ACHN (cell line): ENCODE measurements around the gene ZNF530.
A peak's percentile ranks its signal among the peaks of the same experiment; 100 is the strongest.

Source experiments
- DNase-seq: peaks from one replicate; pipeline ENCODE4 v3.0.0-alpha.2; 2015
- in situ Hi-C: cut with HindIII; loops from 2 replicates; pipeline ENCODE4 v1.10.0; 2017; ENCODE audit warnings: low sequenced_read_pairs, low pct_ligation_motif_present, low pct_unique_long_range_greater_than_20kb

Gene ZNF530

DNA sequence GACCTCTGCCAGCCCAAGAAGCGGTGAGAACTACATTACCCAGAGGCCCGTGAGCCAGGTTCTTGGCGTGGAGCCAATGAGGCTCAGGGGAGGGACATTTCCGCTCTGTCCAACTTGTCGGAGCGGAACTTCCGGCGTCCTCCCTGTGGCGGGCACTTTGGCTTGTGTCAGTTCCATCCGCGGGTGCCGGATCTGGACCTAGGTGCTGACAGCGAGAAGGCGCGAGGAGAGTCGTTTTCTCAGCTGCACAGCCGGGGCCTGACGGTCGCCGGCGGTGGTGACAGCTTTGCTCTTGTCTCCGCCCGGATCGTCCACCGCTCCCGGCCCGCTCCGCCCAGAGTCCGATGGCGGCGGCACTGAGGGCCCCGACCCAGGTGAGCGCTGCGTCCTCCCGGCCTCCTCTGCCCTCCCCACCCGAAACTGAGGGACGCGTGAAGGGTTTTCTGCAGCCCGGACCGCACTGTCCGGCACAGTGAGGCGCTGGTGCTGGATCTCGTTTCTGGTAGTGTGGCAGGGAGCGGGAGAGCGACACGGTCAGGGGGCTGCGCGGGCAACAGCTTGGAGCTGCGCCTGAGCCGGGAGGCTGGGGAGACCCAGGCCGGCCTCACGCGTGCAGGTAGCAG, at the start of gene ZNF530:
Gene ZNF530, plus strand, starts transcription at position 125 of the 623 bp plus-strand sequence. CDS start 4,461 bp downstream, outside the sequence.
- peak; percentile 84 for DNase-seq
- in situ Hi-C loops = no loop called here

DNA sequence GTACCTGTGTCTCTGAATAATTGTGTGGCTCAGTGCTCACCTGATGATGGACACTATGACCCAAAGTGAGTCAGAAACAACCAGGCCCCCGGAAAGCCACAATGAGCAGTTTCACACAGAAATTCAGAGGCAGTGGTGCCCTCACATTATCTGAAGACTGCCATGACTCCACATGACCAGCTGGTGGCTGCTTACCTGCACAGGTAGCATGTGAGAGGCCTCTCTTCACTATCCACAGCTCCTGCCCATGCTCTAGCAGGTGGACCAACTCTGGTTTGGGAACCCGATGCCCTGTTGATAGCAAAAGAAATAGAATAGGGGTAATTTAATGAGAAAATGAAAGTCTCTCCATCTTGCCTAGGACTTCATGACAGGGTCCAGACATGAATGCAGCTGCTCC, 47.3 kb upstream of the ZNF530 start:
- no peak for DNase-seq
- in situ Hi-C loops = no loop called here

DNA sequence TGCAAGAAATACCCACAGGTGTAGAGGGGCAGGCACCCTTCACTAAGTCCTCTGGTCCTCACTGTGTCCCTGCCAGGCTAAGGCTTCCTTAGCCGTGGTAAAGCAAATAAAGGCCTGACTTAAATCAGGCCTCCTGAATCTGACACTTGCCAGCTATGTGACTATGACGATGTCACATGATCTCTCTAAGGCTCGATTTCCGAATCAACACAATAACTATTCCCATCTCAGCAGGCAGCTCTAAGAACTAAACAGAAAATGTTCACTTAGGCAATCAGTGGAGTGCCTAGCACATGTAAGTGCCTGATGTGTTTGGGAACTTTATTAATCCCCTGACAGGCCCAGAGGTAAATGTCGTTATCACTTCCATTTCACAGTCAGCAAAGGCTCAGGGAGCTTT, 42.0 kb upstream of the ZNF530 start:
- in situ Hi-C loops = no loop called here
- no peak for DNase-seq

DNA sequence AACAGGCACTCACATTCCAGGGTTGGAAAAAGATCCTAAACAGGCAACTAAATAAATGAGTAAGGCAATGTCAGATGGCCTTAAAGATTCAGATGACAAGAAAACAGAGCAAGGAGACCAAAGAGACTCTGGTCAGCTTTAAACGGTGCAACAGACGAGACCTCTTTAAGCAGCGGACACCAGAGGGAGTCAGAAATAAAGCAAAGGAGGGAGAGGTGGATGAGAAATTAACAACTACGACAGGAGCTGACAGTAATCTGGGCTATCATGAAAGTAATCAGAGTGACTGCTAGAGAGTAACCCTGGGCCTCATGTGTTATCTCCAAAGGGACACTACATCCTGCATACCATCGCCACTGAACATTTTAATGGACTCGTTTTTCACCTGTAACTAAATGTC, 41.2 kb upstream of the ZNF530 start:
- in situ Hi-C loops = no loop called here
- DNase-seq = no peak

DNA sequence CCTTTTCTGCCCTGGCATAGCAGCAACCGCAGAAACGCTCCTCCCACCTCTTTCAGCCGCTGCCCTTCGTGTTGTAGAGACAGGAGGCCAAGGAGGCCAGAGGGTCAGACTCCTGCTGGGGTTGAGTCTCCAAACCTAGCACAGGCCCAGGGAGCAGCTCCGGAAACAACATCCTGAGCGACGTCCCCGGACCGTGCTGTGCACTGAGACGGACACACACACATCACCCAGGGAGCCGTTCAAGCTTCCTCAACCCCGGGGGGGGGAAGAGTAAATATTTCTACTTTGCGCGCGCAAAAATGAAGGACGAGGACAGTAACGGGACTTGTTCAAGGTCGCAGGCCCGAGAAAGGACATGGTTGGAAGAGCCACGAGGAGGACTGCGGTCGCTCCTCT, 40.7 kb upstream of the ZNF530 start:
- DNase-seq = no peak
- in situ Hi-C loops = no loop called here

DNA sequence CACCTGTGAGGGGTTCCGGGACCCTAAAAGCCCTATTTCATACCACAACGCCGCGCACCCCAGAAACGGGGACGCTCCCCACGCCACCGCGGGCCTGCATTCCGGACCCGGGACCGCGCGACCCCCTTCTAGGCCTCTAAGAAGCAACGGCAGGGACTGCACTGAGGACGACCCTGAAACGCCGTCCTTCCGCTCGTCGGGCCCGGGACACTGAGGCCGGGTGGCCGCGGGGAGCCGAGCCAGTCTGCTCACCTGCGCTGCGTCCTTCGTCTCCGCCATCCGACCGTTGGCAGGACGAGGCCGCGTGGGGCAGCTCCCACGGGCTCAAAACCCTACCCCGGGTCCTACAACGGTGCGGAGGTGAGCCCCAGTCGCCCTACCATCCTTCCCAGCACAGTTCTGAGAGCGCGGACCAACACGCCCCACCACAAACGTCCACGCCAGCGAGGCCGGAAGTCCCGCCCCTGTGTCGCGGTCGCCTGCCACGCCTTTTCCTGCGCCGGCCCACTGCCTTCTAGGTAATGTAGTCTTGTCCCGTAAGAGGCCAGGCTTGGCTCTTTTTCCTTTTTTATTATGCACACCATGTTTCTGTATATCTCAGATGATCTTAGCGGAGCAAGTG, 40.2 kb upstream of the ZNF530 start, which contains the start of gene ZNF550:
Gene ZNF550, minus strand, starts transcription at position 460 of the 622 bp plus-strand sequence. Its CDS starts 181 bp downstream, at position 279.
- in situ Hi-C loops = no loop called here
- DNase-seq = peak; percentile 55

DNA sequence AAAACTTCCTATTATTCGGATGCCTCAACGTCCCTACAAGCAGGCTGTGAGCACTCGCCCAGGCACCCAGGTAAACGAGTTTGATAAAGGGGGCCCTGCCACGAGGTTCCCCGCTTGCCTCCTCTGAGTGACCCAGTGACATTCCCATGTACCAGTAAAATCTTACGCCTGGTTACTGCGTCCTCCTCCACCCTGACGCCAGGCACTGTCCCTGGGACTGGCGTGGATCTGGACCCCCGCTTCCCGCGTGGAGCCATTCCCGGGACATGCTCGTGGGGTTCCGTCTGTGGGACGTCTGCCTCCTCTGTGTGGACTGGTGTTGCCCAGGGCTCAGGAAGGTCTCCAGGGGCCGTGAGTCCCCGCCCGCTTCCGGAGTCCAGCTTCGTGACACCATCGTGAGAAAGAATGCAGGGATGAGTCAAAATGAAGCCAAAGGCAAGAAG, 39.6 kb upstream of the ZNF530 start:
- peak; percentile 17 for DNase-seq
- in situ Hi-C loops = no loop called here

DNA sequence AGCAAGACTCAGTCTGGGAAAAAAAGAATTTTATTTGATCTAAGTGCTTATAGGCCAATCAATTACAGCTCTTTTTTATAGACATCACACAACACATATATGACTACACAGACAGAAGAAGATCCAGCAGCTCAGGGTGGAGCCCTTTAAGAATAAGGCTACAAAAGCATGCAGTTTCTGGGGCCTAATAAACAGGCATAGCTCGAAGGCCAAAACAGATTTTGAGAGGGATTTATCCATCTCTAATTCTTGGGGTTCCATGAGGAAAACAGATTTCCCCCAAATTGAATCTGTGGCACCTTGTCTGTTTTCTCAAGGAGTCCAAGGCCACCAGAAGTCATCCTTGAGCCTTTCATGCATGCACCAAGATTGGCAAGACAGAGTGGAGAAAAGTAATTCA, 36.1 kb upstream of the ZNF530 start:
- no peak for DNase-seq
- in situ Hi-C loops = no loop called here

DNA sequence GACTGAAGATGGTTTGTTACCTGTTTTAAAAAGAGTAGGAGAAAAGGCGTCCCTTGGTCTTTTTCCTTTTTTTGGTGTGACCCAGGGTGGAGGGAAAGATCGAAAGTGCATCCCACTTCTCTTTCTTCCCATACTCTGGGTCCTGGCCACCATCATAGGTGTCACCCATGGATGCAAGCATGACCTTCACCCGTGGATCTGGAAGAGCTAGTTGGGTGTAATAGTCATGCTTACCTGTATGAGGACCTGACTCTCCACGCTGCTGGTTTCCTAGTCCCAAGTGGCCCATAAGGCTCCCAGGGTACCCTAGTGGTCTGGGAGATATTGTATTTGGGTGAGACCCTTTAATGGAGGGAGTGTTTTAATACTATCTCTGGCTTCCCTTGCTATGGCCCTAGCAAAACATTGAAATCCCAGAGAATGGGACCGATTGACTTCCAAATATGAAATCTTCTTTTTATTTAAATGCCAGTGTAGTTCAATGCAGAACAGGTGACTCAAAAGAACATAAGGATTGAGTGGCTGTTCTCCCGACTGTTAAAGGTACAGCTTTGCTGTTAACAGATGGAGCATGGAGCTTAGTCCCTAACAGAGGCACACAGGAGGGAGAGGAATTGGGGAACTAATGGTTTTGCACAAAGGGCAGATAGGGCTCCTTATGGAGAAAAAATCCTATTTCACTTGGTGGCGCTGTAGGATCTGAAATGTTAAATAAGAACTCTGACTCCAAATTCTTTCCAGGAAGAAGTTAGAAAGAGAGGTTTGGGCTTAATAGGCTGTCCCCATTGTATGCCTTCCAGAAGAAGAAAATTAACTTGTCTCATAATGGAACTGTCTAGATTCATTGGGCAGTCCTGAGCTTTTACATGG, 33.1 kb upstream of the ZNF530 start:
- DNase-seq = peak; percentile 29
- in situ Hi-C loops = no loop called here

DNA sequence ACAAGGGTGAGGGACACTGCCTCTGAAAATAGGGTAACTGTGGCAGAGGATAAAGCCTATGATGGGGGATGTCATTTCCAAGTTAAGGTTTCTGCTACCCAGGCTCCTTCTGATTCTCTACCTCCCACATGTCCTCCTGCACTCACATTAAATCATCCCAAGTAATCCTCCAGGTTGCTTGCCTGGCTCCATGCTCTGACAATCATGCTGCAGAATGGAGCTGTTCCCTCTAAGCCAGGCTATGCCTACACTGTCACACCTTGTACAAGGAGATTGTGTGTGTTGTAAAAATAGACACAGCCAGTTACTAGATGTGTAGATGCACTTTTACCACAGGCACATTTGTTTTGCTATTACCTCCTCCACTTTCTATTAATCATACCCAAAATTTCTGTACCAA, 29.0 kb upstream of the ZNF530 start:
- DNase-seq = no peak
- in situ Hi-C loops = no loop called here

DNA sequence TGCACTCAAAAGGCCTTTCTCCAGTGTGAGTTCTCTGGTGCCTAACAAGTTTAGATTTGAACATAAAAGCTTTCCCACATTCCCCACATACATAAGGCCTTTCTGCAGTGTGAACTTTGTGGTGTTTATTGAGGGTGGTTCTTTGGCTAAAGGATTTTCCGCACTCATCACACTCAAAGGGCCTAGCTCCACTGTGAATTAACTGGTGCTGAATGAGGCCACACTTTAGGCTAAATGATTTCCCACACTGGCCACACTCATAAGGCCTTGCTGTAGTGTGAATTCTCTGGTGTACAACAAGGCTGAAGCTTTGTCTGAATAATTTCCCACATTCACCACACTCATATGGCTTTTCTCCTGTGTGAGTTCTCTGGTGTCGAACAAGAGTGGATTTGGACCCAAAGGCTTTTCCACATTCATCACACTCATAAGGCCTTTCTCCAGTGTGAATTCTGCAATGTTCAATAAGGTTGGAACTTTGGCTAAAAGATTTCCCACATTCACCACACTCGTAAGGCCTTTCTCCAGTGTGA, 27.2 kb upstream of the ZNF530 start:
- DNase-seq = no peak
- in situ Hi-C loops = no loop called here

DNA sequence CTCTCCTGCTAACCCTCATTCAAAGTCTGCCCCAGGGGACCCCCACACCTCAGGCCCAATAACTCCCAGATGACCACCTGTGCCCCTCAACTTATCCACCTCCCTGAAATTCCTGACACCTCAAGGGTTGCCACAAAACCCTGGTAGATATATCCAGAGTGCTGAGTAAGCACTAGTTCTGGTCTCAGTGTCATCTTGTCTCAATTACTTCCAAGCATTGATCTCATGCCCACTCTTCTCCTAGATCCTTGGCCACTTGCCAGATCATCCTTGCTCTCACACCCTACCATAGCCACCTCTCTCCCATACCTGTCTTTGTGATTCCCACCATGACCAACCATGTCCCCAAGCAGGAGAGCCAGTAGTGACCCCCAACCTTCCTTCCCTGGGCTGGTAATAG, 23.0 kb upstream of the ZNF530 start:
- in situ Hi-C loops = no loop called here
- DNase-seq = no peak

DNA sequence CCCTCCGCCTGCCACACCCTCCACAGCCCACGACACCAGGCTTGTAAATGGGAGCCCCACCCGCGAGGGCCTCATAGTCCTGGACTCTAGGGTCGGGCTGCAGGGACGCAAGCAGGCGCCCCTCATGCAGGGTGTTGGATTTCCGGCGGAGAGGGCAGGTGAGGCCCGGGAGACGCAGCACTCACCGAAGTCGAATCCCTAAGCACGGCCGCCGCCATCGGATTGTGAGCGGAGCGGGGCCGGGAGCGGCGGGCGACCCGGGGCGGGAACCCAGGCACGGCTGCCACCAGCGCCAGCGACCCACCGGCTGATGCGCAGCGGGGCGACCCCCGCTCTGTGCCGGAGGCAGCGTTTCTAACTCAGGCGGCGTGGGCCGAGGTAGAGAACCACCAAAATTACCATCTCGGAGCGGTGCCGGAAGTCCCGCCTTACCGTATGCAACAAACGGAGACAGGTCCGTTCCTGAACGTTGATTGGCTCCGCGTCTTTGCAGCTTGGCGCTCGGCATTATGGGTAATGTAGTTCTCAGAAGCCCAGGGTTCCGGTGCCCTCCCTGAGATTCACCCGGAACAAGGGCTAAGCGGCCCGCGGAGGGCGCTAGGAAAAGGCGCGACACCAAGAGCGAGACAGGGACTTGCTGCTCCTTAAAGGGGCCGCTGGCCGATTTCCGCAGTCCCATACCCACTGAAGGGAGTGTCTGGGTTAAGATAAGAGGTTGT, 21.0 kb upstream of the ZNF530 start, which contains the start of gene ZNF416:
Gene ZNF416, minus strand, starts transcription at position 425 of the 719 bp plus-strand sequence. Its CDS starts 207 bp downstream, at position 218.
- in situ Hi-C loops = no loop called here
- peak; percentile 96 for DNase-seq

DNA sequence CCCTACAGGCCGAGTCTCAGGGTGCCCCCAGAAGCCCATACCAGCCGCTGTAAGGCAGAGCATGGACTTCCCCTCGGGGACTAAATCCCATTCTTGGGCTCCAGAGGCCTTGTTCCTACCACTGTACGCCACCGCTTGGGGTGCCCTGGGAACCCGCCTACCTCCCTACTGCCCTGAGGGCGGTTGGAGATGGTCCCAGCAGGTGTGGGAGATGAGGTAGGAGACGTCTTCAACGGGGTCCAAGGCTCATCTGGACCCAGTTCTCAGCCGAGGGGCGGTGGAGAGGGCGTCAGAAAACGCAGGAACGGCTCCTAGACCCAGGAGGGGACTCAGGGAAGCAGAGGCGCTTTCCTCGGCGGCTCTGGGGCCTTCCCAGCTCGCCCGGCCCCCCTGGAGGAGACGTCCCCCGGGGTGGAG, 16.6 kb upstream of the ZNF530 start:
- in situ Hi-C loops = no loop called here
- DNase-seq = no peak

DNA sequence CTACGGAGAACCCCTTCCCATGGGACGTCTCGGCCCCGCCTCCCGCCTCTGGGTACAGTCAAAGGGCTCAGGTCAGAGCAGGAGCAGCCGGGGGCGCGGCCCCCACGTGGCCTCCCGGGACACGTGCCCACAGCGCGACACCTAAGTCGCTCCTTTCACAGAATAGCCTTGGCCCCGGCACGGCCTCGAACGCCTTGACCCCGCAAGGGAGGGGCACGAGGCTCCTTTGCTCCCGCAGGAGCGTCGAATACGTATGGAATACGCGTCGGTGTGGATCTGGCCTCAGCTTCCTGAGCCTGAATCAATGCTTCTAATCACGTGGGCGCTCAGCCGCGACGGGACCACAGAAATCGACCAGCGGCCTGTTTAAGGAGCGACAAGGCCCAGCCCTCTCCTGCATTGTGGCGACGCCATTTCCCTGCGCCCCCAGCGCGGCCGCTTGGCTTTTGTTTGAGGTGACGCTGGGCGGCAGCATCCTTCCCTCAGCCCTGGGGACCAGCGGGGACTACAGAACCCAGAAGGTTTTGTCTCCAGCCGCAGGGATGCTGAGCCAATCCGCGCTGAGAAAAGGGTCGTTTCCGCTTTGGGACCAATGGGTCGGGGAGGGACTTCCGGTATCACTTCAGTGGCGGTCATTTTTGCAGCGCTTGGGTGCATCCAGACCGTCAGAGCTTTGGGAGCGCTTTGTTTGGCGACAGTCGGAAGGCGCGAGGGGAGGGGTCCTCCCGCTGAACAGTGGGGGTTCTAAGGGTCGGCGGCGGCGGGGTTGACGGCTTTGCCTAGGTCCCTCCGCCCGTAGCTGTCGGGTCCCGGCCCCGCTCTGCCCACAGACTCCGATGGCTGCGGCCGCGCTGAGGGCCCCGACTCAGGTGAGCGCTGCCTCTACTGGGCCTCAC, 15.9 kb upstream of the ZNF530 start, which contains the start of gene ZIK1:
Gene ZIK1, plus strand, starts transcription at position 625 of the 896 bp plus-strand sequence. Its CDS starts 212 bp downstream, at position 837.
- in situ Hi-C loops = no loop called here
- DNase-seq = no peak

DNA sequence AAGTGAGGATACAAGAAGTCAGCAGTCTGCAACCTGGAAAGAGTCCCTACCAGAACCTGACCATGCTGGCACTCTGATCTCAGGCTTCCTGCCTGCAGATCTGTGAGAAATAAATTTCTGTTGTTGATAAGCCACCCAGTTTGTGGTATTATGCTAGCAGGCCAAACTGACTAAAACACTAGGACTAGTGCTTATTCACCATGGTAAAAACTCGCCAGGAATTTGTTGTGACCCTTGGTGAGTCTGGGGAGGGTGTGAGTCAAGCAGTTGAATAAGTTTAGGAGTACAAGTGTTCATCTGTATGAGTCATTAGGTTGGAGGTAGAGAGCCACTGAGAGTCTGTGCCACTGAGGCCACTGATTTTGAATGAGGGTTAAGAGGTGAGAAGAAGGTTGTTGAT, 12.2 kb upstream of the ZNF530 start:
- in situ Hi-C loops = no loop called here
- DNase-seq = peak; percentile 67

DNA sequence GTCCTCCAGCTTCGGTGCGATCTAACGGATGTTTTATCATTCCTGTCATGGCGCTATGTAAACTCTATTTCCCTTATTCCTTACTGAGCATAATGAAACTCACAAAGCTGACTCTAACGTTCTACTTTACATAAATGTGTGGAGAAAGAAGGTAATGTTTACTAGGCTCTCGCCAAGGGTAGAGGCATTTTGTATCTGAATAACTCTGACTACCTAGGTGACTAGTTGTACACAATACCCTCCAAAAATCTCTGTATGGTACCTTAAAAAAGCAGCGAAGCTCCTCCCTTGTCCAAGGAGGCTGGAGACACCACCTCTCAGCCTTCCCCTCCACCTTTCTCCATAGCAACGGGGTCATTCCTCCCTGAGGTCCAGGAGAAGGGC, 316 bp upstream of the ZNF530 start:
- in situ Hi-C loops = no loop called here
- no peak for DNase-seq
